RPMI7951 (cell line): Measurements from ENCODE around the gene NUB1. TPM values are rescaled to one million over a fixed set of nuclear protein-coding genes. Genes with fewer than 3 reads are reported as not detected.
A peak's percentile ranks its signal among the peaks of the same experiment; 100 is the strongest.

Experiments
- DNase-seq: peaks from one replicate; pipeline ENCODE4 v3.0.0-alpha.2; 2012; ENCODE audit warnings: low read depth
- total RNA-seq: library from RNA; depleted of rRNA; stranded (reverse); fragments of >200 nt; shearing (Covaris generic); gene quantifications from 2 replicates; pipeline ENCODE4 v1.2.3, GENCODE V29; 2014; rRNA removed

The NUB1 gene
- total RNA-seq, 1 experiment from 2014 or later = 54.4 TPM

GRCh38 chr7:151420144-151420543 lies 78.5 kb downstream of the NUB1 start:
- peak; percentile 59 for DNase-seq

GRCh38 chr7:151422212-151422611 lies 80.6 kb downstream of the NUB1 start:
- DNase-seq = no peak

GRCh38 chr7:151423226-151423625 lies 81.6 kb downstream of the NUB1 start:
- no peak for DNase-seq

- DNase-seq = no peak
These were observed 82.3 kb downstream of the NUB1 start for GRCh38 chr7:151423936-151424335.

GRCh38 chr7:151424799-151425198 lies 83.2 kb downstream of the NUB1 start:
- DNase-seq = no peak

- peak; percentile 57 for DNase-seq
These were observed 84.2 kb downstream of the NUB1 start for GRCh38 chr7:151425670-151426440.

- DNase-seq = peak; percentile 96
These were observed 84.9 kb downstream of the NUB1 start for GRCh38 chr7:151426441-151426903.

GRCh38 chr7:151426904-151427704 lies 85.5 kb downstream of the NUB1 start:
- no peak for DNase-seq

- no peak for DNase-seq
These were observed 86.2 kb downstream of the NUB1 start for GRCh38 chr7:151427705-151428377.

Other genes starting within 250 kb of the NUB1 start
- gene GBX1, start 174.1 kb upstream of the NUB1 start, total RNA-seq = not detected in 2 replicates
- gene ASB10, start 154.6 kb upstream of the NUB1 start, total RNA-seq = not detected in 2 replicates
- not detected in 2 replicates for gene H2BK1, start 131.3 kb upstream of the NUB1 start, total RNA-seq
- 56.8 and 60.4 TPM in 2 replicates for gene ABCF2, start 114.6 kb upstream of the NUB1 start, total RNA-seq
- 28.0 and 32.0 TPM in 2 replicates for gene CHPF2, start 109.3 kb upstream of the NUB1 start, total RNA-seq
- 12.6 and 13.2 TPM in 2 replicates for gene SMARCD3, start 93.1 kb upstream of the NUB1 start, total RNA-seq
- not detected in 2 replicates for gene WDR86, start 68.2 kb downstream of the NUB1 start, total RNA-seq
- gene CRYGN, start 98.3 kb downstream of the NUB1 start, total RNA-seq = not detected in 2 replicates
- gene RHEB, start 178.1 kb downstream of the NUB1 start, total RNA-seq = 211 and 217 TPM in 2 replicates